Smooth muscle cell of the umbilical artery (primary cell): ENCODE results near the gene VARS2. TPM values are rescaled to one million over a fixed set of nuclear protein-coding genes. Genes with fewer than 3 reads are reported as not detected.

Experiments
- total RNA-seq: library from RNA; depleted of rRNA; stranded (reverse); fragments of >200 nt; gene quantifications from 2 replicates; pipeline ENCODE4 v1.2.3, GENCODE V29; 2014

Gene VARS2
- 11.6 and 26.8 TPM in 2 replicates for total RNA-seq

GRCh38 chr6:30914076-30914853, at the start of gene VARS2:
TSS of gene VARS2 (plus strand) at chr6:30914238. CDS start at chr6:30914837, 599 bp downstream.

GRCh38 chr6:30883685-30884520, 30.1 kb upstream of the VARS2 start, which contains the start of gene DDR1:
TSS of gene DDR1 (plus strand) at chr6:30884519. CDS start at chr6:30888730, 4,211 bp downstream.

GRCh38 chr6:30907758-30908591, 6.1 kb upstream of the VARS2 start, which contains the start of gene GTF2H4:
TSS of gene GTF2H4 (plus strand) at chr6:30908207.

GRCh38 chr6:30931969-30932645, 18.1 kb downstream of the VARS2 start, which contains the start of gene SFTA2:
TSS of gene SFTA2 (minus strand) at chr6:30932170. CDS start at chr6:30932096, 74 bp downstream.

GRCh38 chr6:30940361-30940986, 26.4 kb downstream of the VARS2 start, which contains the start of gene MUCL3:
TSS of gene MUCL3 (plus strand) at chr6:30940973. CDS start at chr6:30941000, 27 bp downstream.

Other genes starting within 250 kb of the VARS2 start
- gene DHX16, start 241.2 kb upstream of the VARS2 start, total RNA-seq, result 33.6 and 37.8 TPM in 2 replicates
- 32.1 and 71.9 TPM in 2 replicates for gene PPP1R18, start 227.6 kb upstream of the VARS2 start, total RNA-seq
- 0.59 and 2.2 TPM in 2 replicates for gene NRM, start 223.3 kb upstream of the VARS2 start, total RNA-seq
- 4.5 and 13.2 TPM in 2 replicates for gene MDC1, start 197.0 kb upstream of the VARS2 start, total RNA-seq
- gene TUBB, start 193.9 kb upstream of the VARS2 start, total RNA-seq, result 252 and 681 TPM in 2 replicates
- 72.2 and 90.1 TPM in 2 replicates for gene FLOT1, start 171.6 kb upstream of the VARS2 start, total RNA-seq
- 95.7 and 164 TPM in 2 replicates for gene IER3, start 169.7 kb upstream of the VARS2 start, total RNA-seq
- gene DDR1, start 29.7 kb upstream of the VARS2 start, total RNA-seq, result 30.9 and 56.6 TPM in 2 replicates
- 12.5 and 16.1 TPM in 2 replicates for gene GTF2H4, start 6.0 kb upstream of the VARS2 start, total RNA-seq
- not detected in 2 replicates for gene SFTA2, start 17.9 kb downstream of the VARS2 start, total RNA-seq
- gene MUCL3, start 26.7 kb downstream of the VARS2 start, total RNA-seq, result not detected in 2 replicates
- gene MUC21, start 69.5 kb downstream of the VARS2 start, total RNA-seq, result not detected in 2 replicates
- not detected in 2 replicates for gene MUC22, start 96.2 kb downstream of the VARS2 start, total RNA-seq
- not detected in 2 replicates for gene C6orf15, start 198.3 kb downstream of the VARS2 start, total RNA-seq
- gene PSORS1C1, start 200.6 kb downstream of the VARS2 start, total RNA-seq, result 0.89 and 1.6 TPM in 2 replicates
- gene CDSN, start 206.2 kb downstream of the VARS2 start, total RNA-seq, result not detected in 2 replicates
- gene PSORS1C2, start 224.8 kb downstream of the VARS2 start, total RNA-seq, result not detected in 2 replicates
- 9.9 and 11.3 TPM in 2 replicates for gene CCHCR1, start 243.6 kb downstream of the VARS2 start, total RNA-seq
- 1.5 and 8.6 TPM in 2 replicates for gene TCF19, start 244.4 kb downstream of the VARS2 start, total RNA-seq